ENCODE data around the gene TAF1B. TPM values are rescaled to one million over a fixed set of nuclear protein-coding genes. Genes with fewer than 3 reads are reported as not detected.

Gene TAF1B
- total and polyA plus RNA-seq, 9 donors, result 6.4 to 22.0 (median 14.4) TPM

GRCh38 chr2:9800639-9800974, 42.7 kb upstream of the TAF1B start:
- WGBS, 3 donors, result 88 to 95% (median 90%) methylated on average over 5 of the region's 5 CpGs
- H3K27ac ChIP-seq, result no peak overlapping the region
- intact Hi-C loops (cut with DNase I), result no loop called here
- TF ChIP-seq POLR2A (IDR thresholded peaks at IDR 0.05) (no peak), EP300 (IDR thresholded peaks at IDR 0.05) (no peak), CTCF (IDR thresholded peaks at IDR 0.05) (no peak)
- H3K27me3 ChIP-seq, result no peaks in the 10 kb centered on the region
- no peaks in the 10 kb centered on the region for H3K36me3 ChIP-seq
- no peak for DNase-seq
- no peaks in the 10 kb centered on the region for H3K9me3 ChIP-seq
- no peak overlapping the region for H3K4me3 ChIP-seq
- H3K4me1 ChIP-seq (ENCODE audit: insufficient read depth), result peaks cover 2% of the 10 kb centered on the region

- Histone ChIP-seq H3K4me1 (ENCODE audit: insufficient read depth) (peaks cover 2% of the 10 kb centered on the region), H3K9me3 (no peaks in the 10 kb centered on the region), H3K27ac (no peak overlapping the region), H3K36me3 (no peaks in the 10 kb centered on the region), H3K4me3 (no peak overlapping the region), H3K27me3 (no peaks in the 10 kb centered on the region)
- TF ChIP-seq CTCF (IDR thresholded peaks at IDR 0.05) (no peak), POLR2A (IDR thresholded peaks at IDR 0.05) (no peak), EP300 (IDR thresholded peaks at IDR 0.05) (no peak)
- 82 to 93% (median 88%) methylated on average over 25 of the region's 25 CpGs for WGBS, 3 donors
- intact Hi-C loops (cut with DNase I), result no loop called here
- no peak for DNase-seq
These were observed 42.1 kb upstream of the TAF1B start for GRCh38 chr2:9800975-9801726.

- H3K27ac ChIP-seq, result no peak overlapping the region
- peak in 1 of 5 donors; percentile 28 for DNase-seq
- TF ChIP-seq EP300 (IDR thresholded peaks at IDR 0.05) (no peak), CTCF (IDR thresholded peaks at IDR 0.05) (no peak), POLR2A (IDR thresholded peaks at IDR 0.05) (no peak)
- 84 to 97% (median 86%) methylated on average over 7 to 8 of the region's 8 CpGs for WGBS, 3 donors
- H3K36me3 ChIP-seq, result no peaks in the 10 kb centered on the region
- no peak overlapping the region for H3K4me3 ChIP-seq
- intact Hi-C loops (cut with DNase I), result no loop called here
- peaks cover 2% of the 10 kb centered on the region for H3K4me1 ChIP-seq (ENCODE audit: insufficient read depth)
- no peaks in the 10 kb centered on the region for H3K9me3 ChIP-seq
- no peaks in the 10 kb centered on the region for H3K27me3 ChIP-seq
These were observed 40.7 kb upstream of the TAF1B start for GRCh38 chr2:9802576-9802993.

GRCh38 chr2:9803023-9803805, 40.1 kb upstream of the TAF1B start:
- no peak for TF ChIP-seq EP300 (IDR thresholded peaks at IDR 0.05)
- no peak for TF ChIP-seq CTCF (IDR thresholded peaks at IDR 0.05)
- no peak for TF ChIP-seq POLR2A (IDR thresholded peaks at IDR 0.05)
- Histone ChIP-seq H3K4me3 (no peak overlapping the region), H3K9me3 (no peaks in the 10 kb centered on the region), H3K27ac (no peak overlapping the region), H3K27me3 (no peaks in the 10 kb centered on the region), H3K36me3 (no peaks in the 10 kb centered on the region), H3K4me1 (ENCODE audit: insufficient read depth) (peaks cover 2% of the 10 kb centered on the region)
- no peak for DNase-seq
- intact Hi-C loops (cut with DNase I), result no loop called here
- 76 to 80% (median 79%) methylated on average over 17 of the region's 17 CpGs for WGBS, 3 donors

All from ovary (tissue), 9 donors.